HG03575 (cell line): ENCODE measurements around the gene SLC5A4.

Source experiments
- ATAC-seq: cut with Tn5 transposase; IDR thresholded peaks from one replicate; pipeline ENCODE4 v1.9.1; 2021; ENCODE audit not compliant: unreplicated experiment, insufficient number of reproducible peaks, low FRiP score; ENCODE audit errors: extremely low read depth

Gene SLC5A4

GRCh38 chr22:32237906-32238305 lies 17.2 kb downstream of the SLC5A4 start:
- ATAC-seq: no peak

GRCh38 chr22:32236970-32237369 lies 18.2 kb downstream of the SLC5A4 start:
- ATAC-seq: no peak

DNA sequence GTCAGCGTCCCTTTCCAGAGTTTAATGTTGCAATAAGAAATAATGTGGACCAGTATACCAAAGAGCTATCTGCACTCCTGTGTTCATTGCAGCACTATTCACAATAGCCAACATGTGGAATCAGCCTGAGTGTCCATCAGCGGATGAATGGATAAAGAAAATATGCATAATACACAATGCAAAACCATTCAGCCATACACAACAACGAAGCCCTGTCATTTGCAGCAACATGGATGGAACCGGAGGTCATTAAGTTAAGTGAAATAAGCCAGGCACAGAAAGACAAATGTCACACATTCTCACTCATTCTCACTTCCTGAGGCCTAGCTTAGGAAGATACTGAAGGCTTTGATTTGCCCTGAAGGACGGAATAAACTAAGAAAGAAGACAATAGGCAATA lies 22.1 kb downstream of the SLC5A4 start:
- no peak for ATAC-seq

DNA sequence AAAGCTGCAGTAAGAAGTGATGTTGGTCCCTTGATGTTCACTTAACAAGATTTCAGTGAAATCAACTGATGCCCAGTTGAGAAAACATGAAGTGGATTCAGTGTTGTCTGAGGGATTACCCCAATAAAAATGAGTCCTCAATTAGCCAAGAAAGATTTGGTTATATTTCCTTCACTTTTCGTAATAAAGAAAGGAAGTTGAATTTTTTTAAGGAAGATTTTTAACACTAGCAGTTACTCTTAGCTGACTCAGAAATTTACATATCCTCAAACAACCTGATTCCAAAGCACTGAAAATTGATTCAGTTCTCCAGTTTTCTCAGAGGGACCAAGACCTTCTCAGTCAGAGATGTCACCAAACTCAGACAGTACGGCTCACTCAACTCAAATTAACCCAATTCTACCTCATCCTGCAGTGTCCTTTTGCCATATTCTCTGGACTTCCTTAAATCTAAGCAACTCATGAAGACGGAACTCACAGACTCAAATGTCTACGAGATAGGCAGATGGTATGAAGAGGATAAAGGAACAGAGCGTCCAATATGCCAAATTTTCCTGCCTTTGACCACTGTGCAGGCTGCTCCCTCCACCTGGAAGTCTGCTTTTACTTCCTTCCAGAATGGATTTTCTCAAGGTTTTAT lies 22.8 kb downstream of the SLC5A4 start:
- no peak for ATAC-seq

GRCh38 chr22:32226326-32227104 lies 28.6 kb downstream of the SLC5A4 start:
- no peak for ATAC-seq

- ATAC-seq: no peak
Measured at GRCh38 chr22:32222991-32223390, 32.2 kb downstream of the SLC5A4 start.

DNA sequence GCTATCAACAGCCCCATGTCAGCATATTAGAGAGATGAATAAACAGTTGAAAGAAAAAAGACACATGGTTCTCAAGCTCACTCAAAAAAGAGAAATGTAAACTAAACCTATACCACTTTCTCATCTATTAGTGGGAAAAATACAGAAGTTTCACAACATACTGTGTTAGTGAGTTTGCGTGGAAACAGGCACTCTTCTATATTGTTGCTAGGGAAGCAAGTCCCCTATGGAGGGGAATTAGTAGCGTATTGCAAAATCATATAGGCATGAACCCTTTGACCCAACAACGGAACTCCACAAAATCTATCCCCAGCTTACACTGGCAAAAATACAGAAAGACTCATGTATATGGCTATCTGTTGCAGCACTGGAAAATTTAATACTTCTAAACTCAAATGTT lies 36.1 kb downstream of the SLC5A4 start:
- ATAC-seq: no peak

DNA sequence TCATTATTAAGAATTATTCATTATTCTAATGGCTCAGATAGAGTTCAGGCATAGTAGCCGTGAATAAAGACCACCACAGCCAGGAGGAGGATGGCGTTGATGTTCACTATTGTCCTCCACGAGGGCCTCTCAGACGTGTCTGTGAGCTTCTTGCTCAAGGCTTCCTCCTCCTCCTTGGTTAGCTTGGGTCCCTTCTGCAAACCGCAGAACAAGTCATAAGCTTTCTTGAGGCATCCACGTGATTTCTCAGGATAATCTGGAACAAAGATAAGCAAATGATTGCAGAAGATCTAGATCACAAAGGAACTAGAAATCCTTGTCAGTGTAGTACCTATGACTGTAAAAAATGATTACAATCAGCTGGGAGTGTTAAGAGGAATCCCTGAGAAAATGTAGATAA lies 36.7 kb downstream of the SLC5A4 start:
- no peak for ATAC-seq

DNA sequence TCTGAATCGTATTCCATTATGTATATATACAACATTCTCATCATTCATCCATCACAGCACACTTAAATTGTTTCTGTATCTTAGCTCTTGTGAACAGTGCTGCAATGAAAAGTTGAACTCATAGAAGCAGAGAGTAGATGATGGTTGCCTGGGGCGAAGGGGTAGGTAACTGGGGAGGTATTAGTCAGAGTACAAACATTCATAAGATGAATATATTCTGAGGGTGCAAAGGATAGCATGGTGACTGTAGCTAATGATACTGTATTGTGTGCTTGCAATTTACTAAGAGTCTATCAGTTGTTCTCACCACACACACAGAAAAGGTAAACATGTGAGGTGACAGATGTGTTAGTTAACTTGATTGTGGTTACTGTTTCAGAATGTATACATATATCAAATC lies 37.7 kb downstream of the SLC5A4 start:
- no peak for ATAC-seq

DNA sequence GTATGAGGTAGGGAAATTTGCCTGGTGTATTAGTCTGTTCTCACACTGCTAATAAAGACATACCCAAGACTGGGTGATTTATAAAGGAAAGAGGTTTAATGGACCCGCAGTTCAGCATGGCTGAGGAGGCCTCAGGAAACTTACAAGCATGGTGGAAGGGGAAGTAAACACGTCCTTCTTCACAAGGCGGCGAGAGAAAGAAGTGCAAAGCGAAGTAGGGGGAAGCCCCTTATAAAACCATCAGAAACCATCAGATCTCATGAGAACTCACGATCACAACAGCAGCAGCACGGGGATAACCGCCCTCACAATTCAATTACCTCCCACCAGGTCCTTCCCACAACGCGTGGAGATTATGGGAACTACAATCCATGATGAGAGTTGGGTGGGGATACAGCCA lies 38.2 kb downstream of the SLC5A4 start:
- ATAC-seq: no peak

DNA sequence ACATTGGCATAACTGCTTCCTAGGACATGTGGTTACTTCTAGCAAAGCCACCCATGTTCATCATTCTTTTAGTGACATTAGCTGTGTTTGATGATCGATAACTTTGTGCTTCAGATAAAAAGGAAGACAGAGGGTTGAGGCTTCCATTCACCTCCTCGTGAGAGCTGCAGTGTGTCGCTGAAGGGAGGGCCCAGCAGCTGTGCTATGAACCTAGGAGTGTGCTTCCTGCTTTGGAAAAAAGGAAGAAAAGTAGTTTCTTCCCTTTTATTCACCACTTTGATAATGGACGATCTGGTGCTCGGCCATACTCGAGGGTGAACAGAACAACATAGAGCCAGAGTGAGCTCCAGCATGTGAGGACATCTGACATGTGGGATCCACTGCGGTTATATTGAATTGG lies 44.1 kb downstream of the SLC5A4 start:
- ATAC-seq: no peak

- ATAC-seq: no peak
Measured at GRCh38 chr22:32208681-32209080, 46.5 kb downstream of the SLC5A4 start.

- no peak for ATAC-seq
Measured at GRCh38 chr22:32207971-32208480, 47.1 kb downstream of the SLC5A4 start.

- no peak for ATAC-seq
Measured at GRCh38 chr22:32206774-32207758, 48.1 kb downstream of the SLC5A4 start.

DNA sequence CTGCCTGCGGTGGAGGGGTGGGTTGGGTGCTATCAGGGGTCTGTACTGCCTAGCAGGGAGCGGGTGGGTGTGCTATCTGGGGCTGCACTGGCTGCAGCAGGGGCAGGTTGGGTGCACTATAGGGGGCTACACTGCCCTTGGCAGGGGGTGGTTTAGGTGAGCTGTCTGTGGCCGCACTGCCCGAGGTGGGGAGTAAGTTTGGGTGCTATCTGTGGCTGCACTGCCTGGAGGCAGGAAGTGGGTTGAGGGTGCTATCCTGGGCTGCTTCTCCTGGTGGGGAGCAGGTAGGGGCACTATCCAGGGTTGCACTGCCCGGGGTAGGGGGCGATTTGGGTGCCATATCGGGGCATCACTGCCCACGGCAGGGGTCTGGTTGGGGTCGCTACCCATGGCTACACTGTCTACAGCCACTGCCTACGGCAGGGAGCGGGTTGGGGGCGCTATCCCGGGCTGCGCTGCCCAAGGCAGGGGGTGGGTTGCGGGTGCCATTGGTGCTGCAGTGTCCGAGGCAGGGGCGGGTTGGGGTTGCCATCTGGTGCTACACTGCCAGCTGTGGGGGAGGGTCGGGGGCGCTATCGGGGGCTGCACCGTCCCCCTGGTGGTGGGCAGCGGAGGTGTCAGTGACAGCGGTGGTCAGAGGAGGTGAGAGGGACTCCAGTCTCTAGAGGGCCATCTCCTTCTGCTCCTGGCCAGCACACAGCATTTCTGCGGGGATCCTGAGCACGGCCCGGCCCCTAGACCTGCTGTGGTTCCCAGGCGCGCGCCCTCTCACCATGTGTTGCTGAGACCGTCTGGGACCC lies 49.0 kb downstream of the SLC5A4 start:
- ATAC-seq: no peak

DNA sequence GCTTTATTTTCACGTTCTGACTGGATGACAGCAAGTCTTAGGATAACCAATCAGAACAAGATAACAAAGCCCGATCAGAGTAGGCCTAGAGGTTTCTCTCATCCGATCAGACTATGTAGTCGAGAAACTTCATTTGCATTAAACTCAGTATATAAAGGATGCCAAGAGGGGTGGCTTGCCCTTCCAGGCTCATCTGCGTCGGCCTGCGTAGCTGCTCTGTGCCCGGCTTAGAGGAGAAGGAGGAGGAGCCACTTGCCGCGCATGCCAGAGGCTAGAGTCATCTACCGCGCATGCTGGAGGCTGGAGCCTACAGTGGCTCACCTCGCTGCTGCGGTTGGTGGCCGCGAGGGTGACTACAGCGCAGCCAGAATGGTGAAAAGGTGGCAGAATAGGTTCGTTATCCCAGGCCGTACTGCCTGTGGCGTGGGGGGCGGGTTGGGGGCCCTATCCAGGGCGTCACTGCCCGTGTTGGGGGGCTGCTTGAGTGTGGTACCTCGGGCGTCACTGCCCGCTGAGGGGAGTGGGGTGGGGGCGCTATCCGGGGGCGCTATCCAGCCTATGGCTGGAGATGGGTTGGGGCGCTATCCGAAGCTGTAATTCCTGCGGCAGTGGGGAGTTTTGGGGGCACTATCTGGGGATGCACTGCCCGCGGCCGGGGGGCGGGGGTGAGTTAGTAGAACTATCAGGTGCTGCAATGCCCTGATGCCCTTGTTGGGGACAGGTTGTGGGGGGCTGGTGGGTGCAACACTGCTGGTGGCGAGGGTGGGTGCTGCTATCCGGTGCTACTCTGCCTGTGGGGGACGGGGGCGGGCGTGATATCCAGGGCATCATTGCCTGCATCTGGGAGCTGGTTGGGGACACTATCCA lies 50.1 kb downstream of the SLC5A4 start, which contains the start of gene RFPL2:
RFPL2 (minus strand) TSS at position 218 of the 867 bp plus-strand sequence. CDS start 2,622 bp downstream, outside the sequence.
- ATAC-seq: no peak

DNA sequence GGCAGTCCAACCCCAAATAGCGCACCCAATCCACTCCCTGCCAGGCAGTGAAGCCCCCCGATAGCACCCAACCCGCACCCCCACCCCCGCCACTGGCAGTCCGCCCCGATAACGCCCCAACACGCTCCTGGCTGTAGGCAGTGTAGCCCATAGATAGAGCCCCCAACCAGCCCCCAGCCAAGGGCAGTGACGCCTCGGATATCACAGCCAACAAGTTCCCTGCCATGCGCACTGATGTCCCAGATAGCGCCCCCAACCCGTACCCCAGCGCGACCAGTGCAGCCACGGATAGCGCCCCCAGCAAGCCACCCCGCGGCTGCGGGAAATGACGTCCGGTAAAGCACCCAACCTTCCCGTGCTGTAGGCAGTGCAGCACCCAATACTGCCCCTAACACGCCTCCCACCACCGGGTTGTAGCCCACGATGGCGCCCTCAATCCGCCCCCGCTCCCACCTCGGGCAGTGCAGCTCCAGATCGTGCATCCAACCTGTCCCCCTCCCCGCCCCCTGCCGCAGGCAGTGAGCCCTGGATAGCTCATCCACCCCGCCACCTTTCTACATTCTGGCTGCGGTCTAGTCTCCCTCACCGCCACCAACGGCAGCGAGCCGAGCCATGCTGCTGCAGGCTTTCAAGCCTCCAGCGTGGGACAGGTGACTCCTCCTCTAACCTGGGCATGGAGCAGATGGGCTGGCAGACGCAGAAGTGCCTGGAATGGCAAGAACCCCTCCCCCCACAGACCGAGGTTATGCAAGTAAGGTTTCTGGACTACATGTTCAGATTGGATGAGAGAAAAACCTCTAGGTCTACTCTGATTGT lies 50.9 kb downstream of the SLC5A4 start:
- ATAC-seq: no peak
